ENCODE results near the gene SPACDR. TPM values are rescaled to one million over a fixed set of nuclear protein-coding genes. Genes with fewer than 3 reads are reported as not detected.

SPACDR gene
- total RNA-seq, 1 experiment from 2014 or later, result 4.5 TPM

DNA sequence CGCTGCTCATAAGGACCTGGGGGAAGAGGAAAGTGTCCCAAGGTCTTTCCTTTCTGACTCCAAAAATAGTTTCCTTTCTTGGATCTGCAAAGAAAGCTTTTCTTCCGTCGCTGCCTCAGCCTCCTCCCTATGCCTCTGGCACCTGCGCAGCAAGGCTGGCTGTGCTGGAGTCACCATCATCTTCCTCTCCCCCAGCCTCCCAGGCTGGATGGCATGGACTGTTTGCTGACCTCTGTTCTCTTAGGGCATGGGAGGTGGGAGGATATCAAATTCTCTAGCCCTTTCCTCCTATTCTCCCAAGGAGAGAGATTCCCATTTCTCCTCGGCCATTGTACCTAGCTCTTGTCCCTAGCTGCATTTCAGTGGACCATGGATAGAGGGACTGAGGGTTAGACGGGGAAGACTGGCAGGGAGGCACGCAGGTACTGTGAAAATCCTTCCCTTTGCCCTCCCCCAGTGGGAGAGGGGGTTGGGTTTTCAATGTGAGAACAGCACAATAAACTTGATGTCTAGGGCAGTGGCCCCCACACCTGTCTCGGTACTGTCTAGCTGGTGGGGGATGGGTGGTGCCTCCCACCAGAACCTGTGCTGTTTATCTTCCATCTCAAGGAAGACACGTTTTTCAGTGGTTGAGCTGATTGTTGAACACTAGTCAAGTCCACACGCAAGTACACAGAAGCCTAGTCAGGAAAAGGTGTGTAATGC is 30.3 kb downstream of the SPACDR start:
- Mint-ChIP-seq H3K36me3 (ENCODE audit: insufficient read depth, unreplicated experiment) (peaks cover 70% of the 10 kb centered on the region), H3K27ac (ENCODE audit: unreplicated experiment) (no peak overlapping the region), H3K4me1 (ENCODE audit: low read depth, unreplicated experiment) (peaks cover 10% of the 10 kb centered on the region), H3K9me3 (ENCODE audit: low read depth, unreplicated experiment) (no peaks in the 10 kb centered on the region), H3K4me3 (ENCODE audit: low read depth, unreplicated experiment) (peak overlapping the region; percentile 5), H3K27me3 (ENCODE audit: unreplicated experiment) (peaks cover 11% of the 10 kb centered on the region)
- no peak for DNase-seq
- TF ChIP-seq, protein P1, sequence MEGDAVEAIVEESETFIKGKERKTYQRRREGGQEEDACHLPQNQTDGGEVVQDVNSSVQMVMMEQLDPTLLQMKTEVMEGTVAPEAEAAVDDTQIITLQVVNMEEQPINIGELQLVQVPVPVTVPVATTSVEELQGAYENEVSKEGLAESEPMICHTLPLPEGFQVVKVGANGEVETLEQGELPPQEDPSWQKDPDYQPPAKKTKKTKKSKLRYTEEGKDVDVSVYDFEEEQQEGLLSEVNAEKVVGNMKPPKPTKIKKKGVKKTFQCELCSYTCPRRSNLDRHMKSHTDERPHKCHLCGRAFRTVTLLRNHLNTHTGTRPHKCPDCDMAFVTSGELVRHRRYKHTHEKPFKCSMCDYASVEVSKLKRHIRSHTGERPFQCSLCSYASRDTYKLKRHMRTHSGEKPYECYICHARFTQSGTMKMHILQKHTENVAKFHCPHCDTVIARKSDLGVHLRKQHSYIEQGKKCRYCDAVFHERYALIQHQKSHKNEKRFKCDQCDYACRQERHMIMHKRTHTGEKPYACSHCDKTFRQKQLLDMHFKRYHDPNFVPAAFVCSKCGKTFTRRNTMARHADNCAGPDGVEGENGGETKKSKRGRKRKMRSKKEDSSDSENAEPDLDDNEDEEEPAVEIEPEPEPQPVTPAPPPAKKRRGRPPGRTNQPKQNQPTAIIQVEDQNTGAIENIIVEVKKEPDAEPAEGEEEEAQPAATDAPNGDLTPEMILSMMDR (IDR thresholded peaks at IDR 0.05; ENCODE audit: unreplicated experiment), result no peak
- intact Hi-C loops (cut with micrococcal nuclease; ENCODE audit: unreplicated experiment), result no loop called here
- BruUV-seq (replicated peaks), result no TSS peak
- CTCF ChIA-PET, result no interaction called here

DNA sequence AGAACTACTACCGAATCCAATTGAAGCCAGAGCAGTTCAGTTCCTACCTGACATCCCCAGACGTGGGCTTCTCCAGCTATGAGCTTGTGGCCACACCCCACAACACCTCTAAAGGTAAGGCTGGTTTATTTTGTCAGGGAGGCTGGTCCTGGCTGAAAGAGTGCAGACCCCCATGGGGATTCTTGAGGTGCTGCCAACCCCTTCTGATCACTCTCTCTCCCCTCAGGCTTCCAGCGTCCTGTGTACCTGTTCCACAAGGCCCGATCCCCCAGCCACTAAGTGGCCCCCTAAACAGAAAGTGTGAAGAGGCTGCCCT is 30.8 kb downstream of the SPACDR start:
- H3K9me3 Mint-ChIP-seq (ENCODE audit: low read depth, unreplicated experiment), result no peaks in the 10 kb centered on the region
- H3K36me3 Mint-ChIP-seq (ENCODE audit: insufficient read depth, unreplicated experiment), result peaks cover 75% of the 10 kb centered on the region
- intact Hi-C loops (cut with micrococcal nuclease; ENCODE audit: unreplicated experiment), result no loop called here
- TF ChIP-seq, protein P1 (IDR thresholded peaks at IDR 0.05; ENCODE audit: unreplicated experiment), result no peak
- DNase-seq, result no peak
- CTCF ChIA-PET, result no interaction called here
- H3K4me1 Mint-ChIP-seq (ENCODE audit: low read depth, unreplicated experiment), result peaks cover 10% of the 10 kb centered on the region
- no TSS peak for BruUV-seq (replicated peaks)
- no peak overlapping the region for H3K27ac Mint-ChIP-seq (ENCODE audit: unreplicated experiment)
- H3K27me3 Mint-ChIP-seq (ENCODE audit: unreplicated experiment), result peaks cover 12% of the 10 kb centered on the region
- H3K4me3 Mint-ChIP-seq (ENCODE audit: low read depth, unreplicated experiment), result no peak overlapping the region

DNA sequence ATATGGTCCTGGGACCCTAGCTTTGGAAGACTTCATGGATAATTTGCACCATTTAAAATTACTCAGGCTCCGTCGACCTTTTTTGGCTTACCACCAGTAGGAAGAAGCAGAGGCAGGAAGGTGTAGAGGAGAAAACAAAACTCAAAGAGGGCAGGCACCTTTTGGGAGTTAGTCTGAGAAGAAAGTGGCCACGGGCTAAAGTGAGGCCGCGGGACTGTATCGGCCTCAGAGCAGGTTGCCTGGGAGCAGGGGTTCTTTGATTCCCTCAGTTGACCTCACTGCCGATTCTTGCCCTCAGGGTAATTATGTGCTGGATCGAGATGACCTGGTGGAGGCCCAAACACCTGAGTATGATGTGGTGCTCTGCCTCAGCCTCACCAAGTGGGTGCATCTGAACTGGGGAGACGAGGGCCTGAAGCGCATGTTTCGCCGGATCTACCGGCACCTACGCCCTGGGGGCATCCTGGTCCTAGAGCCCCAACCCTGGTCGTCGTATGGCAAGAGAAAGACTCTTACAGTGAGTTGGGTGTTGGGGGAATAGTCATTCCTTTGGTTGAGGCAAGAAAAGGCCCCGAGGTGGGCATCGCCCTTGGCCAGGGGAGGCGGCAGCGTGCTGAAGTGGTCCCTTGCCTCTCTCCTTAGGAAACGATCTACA is 31.3 kb downstream of the SPACDR start:
- Mint-ChIP-seq H3K4me1 (ENCODE audit: low read depth, unreplicated experiment) (peaks cover 10% of the 10 kb centered on the region), H3K4me3 (ENCODE audit: low read depth, unreplicated experiment) (no peak overlapping the region), H3K9me3 (ENCODE audit: low read depth, unreplicated experiment) (no peaks in the 10 kb centered on the region), H3K27ac (ENCODE audit: unreplicated experiment) (no peak overlapping the region), H3K27me3 (ENCODE audit: unreplicated experiment) (peaks cover 12% of the 10 kb centered on the region), H3K36me3 (ENCODE audit: insufficient read depth, unreplicated experiment) (peaks cover 78% of the 10 kb centered on the region)
- CTCF ChIA-PET, result no interaction called here
- no TSS peak for BruUV-seq (replicated peaks)
- TF ChIP-seq, protein P1 (IDR thresholded peaks at IDR 0.05; ENCODE audit: unreplicated experiment), result no peak
- intact Hi-C loops (cut with micrococcal nuclease; ENCODE audit: unreplicated experiment), result no loop called here
- DNase-seq, result no peak

DNA sequence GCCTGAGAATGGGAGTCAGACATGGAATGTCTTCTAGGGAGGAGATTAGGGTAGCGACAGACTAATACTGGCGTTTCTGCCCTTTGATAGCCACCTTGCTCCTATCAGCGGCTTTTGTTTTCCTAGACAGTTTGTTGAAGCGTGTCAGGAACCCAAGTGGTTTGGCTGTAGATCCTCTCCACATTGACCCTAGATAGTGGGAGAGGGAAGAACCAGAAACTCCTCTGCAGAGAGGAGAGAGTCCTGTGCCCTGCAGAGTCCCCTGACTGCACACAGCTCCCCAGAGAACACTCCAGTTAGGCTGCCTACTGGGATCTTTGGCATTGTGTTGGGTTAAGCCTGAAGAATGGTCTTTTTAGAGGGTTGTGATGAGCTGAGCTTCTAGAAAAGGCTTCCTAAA is 32.0 kb downstream of the SPACDR start:
- peaks cover 12% of the 10 kb centered on the region for H3K27me3 Mint-ChIP-seq (ENCODE audit: unreplicated experiment)
- CTCF ChIA-PET, result no interaction called here
- no TSS peak for BruUV-seq (replicated peaks)
- no peak overlapping the region for H3K27ac Mint-ChIP-seq (ENCODE audit: unreplicated experiment)
- H3K36me3 Mint-ChIP-seq (ENCODE audit: insufficient read depth, unreplicated experiment), result peaks cover 78% of the 10 kb centered on the region
- intact Hi-C loops (cut with micrococcal nuclease; ENCODE audit: unreplicated experiment), result no loop called here
- DNase-seq, result no peak
- H3K4me1 Mint-ChIP-seq (ENCODE audit: low read depth, unreplicated experiment), result peaks cover 10% of the 10 kb centered on the region
- no peak overlapping the region for H3K4me3 Mint-ChIP-seq (ENCODE audit: low read depth, unreplicated experiment)
- no peaks in the 10 kb centered on the region for H3K9me3 Mint-ChIP-seq (ENCODE audit: low read depth, unreplicated experiment)
- TF ChIP-seq, protein P1 (IDR thresholded peaks at IDR 0.05; ENCODE audit: unreplicated experiment), result no peak

Measured in Calu3 (cell line).